Skeletal muscle tissue (tissue), 4 donors: ENCODE data around the gene RSU1. TPM values are rescaled to one million over a fixed set of nuclear protein-coding genes. Genes with fewer than 3 reads are reported as not detected.
"Not testable (repeated sequence)": the region's sequence is repeated elsewhere in the genome, so short reads cannot be mapped to it uniquely, and the experiment has no call there.

Source experiments
- H3K27ac ChIP-seq: one replicate; pipeline ENCODE4 v1.7.0; 2013; ENCODE audit warnings: mild to moderate bottlenecking, low read depth, low read length, inconsistent platforms
- H3K27me3 ChIP-seq, 3 donors: one replicate each; pipeline ENCODE4 v1.7.0; 2013; ENCODE audit warnings: low read length in 3 of 3; ENCODE audit not compliant: control insufficient read depth in 3 of 3, insufficient read depth in 3 of 3
- H3K36me3 ChIP-seq, 3 donors: one replicate each; pipeline ENCODE4 v1.7.0; 2013; ENCODE audit warnings: low read length in 3 of 3; ENCODE audit not compliant: control insufficient read depth in 3 of 3, insufficient read depth in 3 of 3
- H3K4me1 ChIP-seq, 3 donors: one replicate each; pipeline ENCODE4 v1.7.0; 2013; ENCODE audit warnings: low read length in 3 of 3, mild to moderate bottlenecking in 3 of 3; ENCODE audit not compliant: control insufficient read depth in 3 of 3, insufficient read depth in 3 of 3
- H3K4me3 ChIP-seq, 3 donors: one replicate each; pipeline ENCODE4 v1.7.0; 2013; ENCODE audit warnings: low read length in 3 of 3
- H3K9ac ChIP-seq, 3 donors: one replicate each; pipeline ENCODE4 v1.7.0; 2013; ENCODE audit warnings: low read length in 3 of 3, mild to moderate bottlenecking in 3 of 3, moderate library complexity in 2 of 3, low read depth in 1 of 3
- H3K9me3 ChIP-seq, 3 donors: one replicate each; pipeline ENCODE4 v1.7.0; 2013; ENCODE audit warnings: low read length in 3 of 3; ENCODE audit not compliant: control insufficient read depth in 3 of 3
- total RNA-seq: library from RNA; depleted of rRNA; stranded (reverse); fragments of >200 nt; gene quantifications from one replicate; pipeline ENCODE4 v1.2.3, GENCODE V29; 2014
- donor health status: Osteomylitis.

RSU1 gene
- total RNA-seq, 1 donor from 2014 or later: 35.0 TPM

GRCh38 chr10:16852624-16853023 lies 35.4 kb upstream of the RSU1 start:
- no peaks in the 10 kb centered on the region for H3K4me1 ChIP-seq
- H3K4me3 ChIP-seq: no peak overlapping the region
- no peaks in the 10 kb centered on the region for H3K36me3 ChIP-seq
- no peak overlapping the region for H3K9ac ChIP-seq
- H3K27ac ChIP-seq: no peak overlapping the region
- H3K9me3 ChIP-seq: no peaks in the 10 kb centered on the region
- H3K27me3 ChIP-seq: no peaks in the 10 kb centered on the region

GRCh38 chr10:16848562-16849154 lies 31.4 kb upstream of the RSU1 start:
- H3K36me3 ChIP-seq: no peaks in the 10 kb centered on the region
- no peak overlapping the region for H3K4me3 ChIP-seq
- no peak overlapping the region for H3K27ac ChIP-seq
- H3K9ac ChIP-seq: no peak overlapping the region
- no peaks in the 10 kb centered on the region for H3K9me3 ChIP-seq
- no peaks in the 10 kb centered on the region for H3K27me3 ChIP-seq
- peaks cover 0 to 5% (median 0%) of the 10 kb centered on the region in 3 donors for H3K4me1 ChIP-seq

- Histone ChIP-seq H3K4me1 (peaks cover 0 to 5% (median 0%) of the 10 kb centered on the region in 3 donors), H3K9me3 (no peaks in the 10 kb centered on the region), H3K4me3 (no peak overlapping the region), H3K27ac (no peak overlapping the region), H3K27me3 (no peaks in the 10 kb centered on the region), H3K36me3 (no peaks in the 10 kb centered on the region), H3K9ac (no peak overlapping the region)
Observed at GRCh38 chr10:16847644-16848043, 30.4 kb upstream of the RSU1 start.

- Histone ChIP-seq H3K4me1 (peaks cover 0 to 5% (median 0%) of the 10 kb centered on the region in 3 donors), H3K9ac (no peak overlapping the region), H3K27ac (no peak overlapping the region)
Observed at GRCh38 chr10:16845248-16845647, 28.0 kb upstream of the RSU1 start.

GRCh38 chr10:16843252-16843870 lies 26.1 kb upstream of the RSU1 start:
- Histone ChIP-seq H3K4me3 (no peak overlapping the region), H3K27me3 (no peaks in the 10 kb centered on the region), H3K9me3 (no peaks in the 10 kb centered on the region), H3K36me3 (no peaks in the 10 kb centered on the region), H3K4me1 (peaks cover 0 to 5% (median 0%) of the 10 kb centered on the region in 3 donors), H3K9ac (no peak overlapping the region), H3K27ac (no peak overlapping the region)

More at GRCh38 chr10:16845248-16845647, 28.0 kb upstream of the RSU1 start:
- Histone ChIP-seq H3K27me3 (no peaks in the 10 kb centered on the region), H3K9me3 (no peaks in the 10 kb centered on the region), H3K4me3 (no peak overlapping the region), H3K36me3 (no peaks in the 10 kb centered on the region)

- Histone ChIP-seq H3K27me3 (no peaks in the 10 kb centered on the region), H3K27ac (no peak overlapping the region), H3K4me3 (no peak overlapping the region), H3K36me3 (no peaks in the 10 kb centered on the region), H3K9ac (no peak overlapping the region), H3K4me1 (peaks cover 0 to 9% (median 0%) of the 10 kb centered on the region in 3 donors), H3K9me3 (no peaks in the 10 kb centered on the region)
Observed at GRCh38 chr10:16835228-16835627, 18.0 kb upstream of the RSU1 start.

GRCh38 chr10:16832351-16833080 lies 15.3 kb upstream of the RSU1 start:
- Histone ChIP-seq H3K36me3 (no peaks in the 10 kb centered on the region), H3K4me3 (no peak overlapping the region), H3K27me3 (no peaks in the 10 kb centered on the region), H3K9me3 (no peaks in the 10 kb centered on the region), H3K9ac (no peak overlapping the region), H3K4me1 (peaks cover 0 to 13% (median 0%) of the 10 kb centered on the region in 3 donors), H3K27ac (peak overlapping the region; percentile 25)

GRCh38 chr10:16828701-16829175 lies 11.5 kb upstream of the RSU1 start:
- Histone ChIP-seq H3K36me3 (no peaks in the 10 kb centered on the region), H3K27ac (no peak overlapping the region), H3K27me3 (no peaks in the 10 kb centered on the region), H3K9me3 (no peaks in the 10 kb centered on the region), H3K4me1 (peaks cover 0 to 13% (median 0%) of the 10 kb centered on the region in 3 donors), H3K4me3 (no peak overlapping the region), H3K9ac (no peak overlapping the region)

- Histone ChIP-seq H3K9me3 (no peaks in the 10 kb centered on the region), H3K9ac (no peak overlapping the region), H3K4me3 (peak overlapping the region in 2 of 3 donors; percentile 17 to 18), H3K36me3 (no peaks in the 10 kb centered on the region), H3K4me1 (peaks cover 0 to 13% (median 0%) of the 10 kb centered on the region in 3 donors), H3K27ac (no peak overlapping the region), H3K27me3 (no peaks in the 10 kb centered on the region)
Observed at GRCh38 chr10:16828114-16828568, 10.9 kb upstream of the RSU1 start.

- H3K27me3 ChIP-seq, H3K4me1 ChIP-seq, H3K9ac ChIP-seq, H3K36me3 ChIP-seq, H3K27ac ChIP-seq, H3K9me3 ChIP-seq: not testable (repeated sequence)
- peak overlapping the region in 2 of 3 donors; percentile 17 to 18 for H3K4me3 ChIP-seq
Observed at GRCh38 chr10:16827474-16827873, 10.2 kb upstream of the RSU1 start.
